ENCODE data around the gene CHPT1. TPM values are rescaled to one million over a fixed set of nuclear protein-coding genes. Genes with fewer than 3 reads are reported as not detected.

The CHPT1 gene
- total and polyA plus RNA-seq, 2 of the 13 experiments (the other 11 are each of a cell fraction or from before 2014, with no cell fraction given) = 117 to 178 TPM

Small RNAs within 50 kb of the gene (small RNA-seq; reads per million reads assigned to genes)
- gene RNU6-101P (ENCODE audit: insufficient read depth in 2 of 3, insufficient read length in 3 of 3, low read depth in 2 of 3, low replicate concordance in 1 of 3) = 0 reads per million in 3 experiments
- 0 reads per million in 3 experiments for gene RNY1P16 (ENCODE audit: insufficient read depth in 2 of 3, insufficient read length in 3 of 3, low read depth in 2 of 3, low replicate concordance in 1 of 3)

Other genes starting within 250 kb of the CHPT1 start
- not detected in 2 replicates for gene SPIC, start 222.3 kb upstream of the CHPT1 start, total RNA-seq (2016; rRNA removed; fragmentation: Illumina TruSeq; extraction: Trizol)
- gene SPIC, start 222.3 kb upstream of the CHPT1 start, polyA plus RNA-seq (2011; rRNA removed) = not detected in 2 replicates
- 0.31 and 0.44 TPM in 2 replicates for gene MYBPC1, start 102.7 kb upstream of the CHPT1 start, total RNA-seq (2016; rRNA removed; fragmentation: Illumina TruSeq; extraction: Trizol)
- gene MYBPC1, start 102.7 kb upstream of the CHPT1 start, polyA plus RNA-seq (2011; rRNA removed) = 0.34 and 0.53 TPM in 2 replicates
- gene SYCP3, start 41.8 kb downstream of the CHPT1 start, total RNA-seq (2016; rRNA removed; fragmentation: Illumina TruSeq; extraction: Trizol) = not detected in 2 replicates
- not detected in 2 replicates for gene SYCP3, start 41.8 kb downstream of the CHPT1 start, polyA plus RNA-seq (2011; rRNA removed)
- gene GNPTAB, start 133.3 kb downstream of the CHPT1 start, total RNA-seq (2016; rRNA removed; fragmentation: Illumina TruSeq; extraction: Trizol) = 19.4 and 23.0 TPM in 2 replicates
- 10.4 and 13.6 TPM in 2 replicates for gene GNPTAB, start 133.3 kb downstream of the CHPT1 start, polyA plus RNA-seq (2011; rRNA removed)
- gene DRAM1, start 179.9 kb downstream of the CHPT1 start, total RNA-seq (2016; rRNA removed; fragmentation: Illumina TruSeq; extraction: Trizol) = 18.1 and 20.9 TPM in 2 replicates
- gene DRAM1, start 179.9 kb downstream of the CHPT1 start, polyA plus RNA-seq (2011; rRNA removed) = 31.2 and 32.6 TPM in 2 replicates